Measurements from ENCODE around the gene B3GALT5. TPM values are rescaled to one million over a fixed set of nuclear protein-coding genes. Genes with fewer than 3 reads are reported as not detected.

Gene B3GALT5
- polyA plus RNA-seq, 3 donors, result not detected

GRCh38 chr21:39567180-39567972 is 45.4 kb upstream of the B3GALT5 start:
- Histone ChIP-seq H3K79me2 (ENCODE audit: insufficient read depth, low read length) (no peaks in the 10 kb centered on the region), H3K4me3 (replicated peaks in 1 of 3; ENCODE audit: low read depth in 2 of 3, low read length in 3 of 3) (no peak overlapping the region), H3K9ac (ENCODE audit: insufficient read depth, low read length, poor library complexity, severe bottlenecking) (no peak overlapping the region), H3K4me2 (replicated peaks; ENCODE audit: extremely low read depth, low read length, poor library complexity, severe bottlenecking) (no peak overlapping the region), H3K9me3 (replicated peaks in 1 of 2; ENCODE audit: control insufficient read depth in 1 of 2, insufficient read depth in 1 of 2, low read length in 2 of 2) (no peaks in the 10 kb centered on the region), H3K4me1 (ENCODE audit: control insufficient read depth in 1 of 2, insufficient read depth in 2 of 2, low read length in 2 of 2) (no peaks in the 10 kb centered on the region), H3K27me3 (ENCODE audit: control insufficient read depth in 2 of 2, insufficient read depth in 2 of 2, low read length in 2 of 2) (no peaks in the 10 kb centered on the region), H4K20me1 (ENCODE audit: insufficient read depth, low read length) (no peaks in the 10 kb centered on the region), H3K27ac (ENCODE audit: low read depth in 1 of 2, low read length in 2 of 2) (no peak overlapping the region), H3K36me3 (replicated peaks in 1 of 2; ENCODE audit: control insufficient read depth in 1 of 2, insufficient read depth in 2 of 2, low read length in 2 of 2) (no peaks in the 10 kb centered on the region), H2AFZ (ENCODE audit: insufficient read depth, low read depth, low read length, poor library complexity, severe bottlenecking) (no peak overlapping the region)
- no peaks in the 10 kb centered on the region for H3K36me3 Mint-ChIP-seq
- H3K4me3 Mint-ChIP-seq, result no peak overlapping the region
- H3K27me3 Mint-ChIP-seq (ENCODE audit: low read depth in 3 of 3), result peaks cover 3 to 6% (median 4%) of the 10 kb centered on the region in 3 donors
- H3K9me3 Mint-ChIP-seq, result peaks cover 0 to under 1% (median 0%) of the 10 kb centered on the region in 7 donors
- 94% methylated on average over 17 of the region's 18 CpGs for WGBS (ENCODE audit: insufficient coverage)
- no peak overlapping the region for H3K27ac Mint-ChIP-seq
- TF ChIP-seq CTCF (IDR thresholded peaks at IDR 0.05), result no peak
- intact Hi-C loops (cut with micrococcal nuclease), result no loop called here
- H3K4me1 Mint-ChIP-seq, result no peaks in the 10 kb centered on the region
- DNase-seq, result no peak

- no peak for DNase-seq
- no peak overlapping the region for H3K27ac Mint-ChIP-seq
- Histone ChIP-seq H3K79me2 (ENCODE audit: insufficient read depth, low read length) (no peaks in the 10 kb centered on the region), H3K4me2 (replicated peaks; ENCODE audit: extremely low read depth, low read length, poor library complexity, severe bottlenecking) (no peak overlapping the region), H3K4me3 (replicated peaks in 1 of 3; ENCODE audit: low read depth in 2 of 3, low read length in 3 of 3) (no peak overlapping the region), H3K9ac (ENCODE audit: insufficient read depth, low read length, poor library complexity, severe bottlenecking) (no peak overlapping the region), H3K27ac (ENCODE audit: low read depth in 1 of 2, low read length in 2 of 2) (no peak overlapping the region), H3K4me1 (ENCODE audit: control insufficient read depth in 1 of 2, insufficient read depth in 2 of 2, low read length in 2 of 2) (no peaks in the 10 kb centered on the region), H3K36me3 (replicated peaks in 1 of 2; ENCODE audit: control insufficient read depth in 1 of 2, insufficient read depth in 2 of 2, low read length in 2 of 2) (no peaks in the 10 kb centered on the region), H3K27me3 (ENCODE audit: control insufficient read depth in 2 of 2, insufficient read depth in 2 of 2, low read length in 2 of 2) (no peaks in the 10 kb centered on the region), H2AFZ (ENCODE audit: insufficient read depth, low read depth, low read length, poor library complexity, severe bottlenecking) (no peak overlapping the region), H3K9me3 (replicated peaks in 1 of 2; ENCODE audit: control insufficient read depth in 1 of 2, insufficient read depth in 1 of 2, low read length in 2 of 2) (no peaks in the 10 kb centered on the region), H4K20me1 (ENCODE audit: insufficient read depth, low read length) (no peaks in the 10 kb centered on the region)
- intact Hi-C loops (cut with micrococcal nuclease), result no loop called here
- peaks cover 0 to 3% (median 0%) of the 10 kb centered on the region in 7 donors for H3K9me3 Mint-ChIP-seq
- H3K27me3 Mint-ChIP-seq (ENCODE audit: low read depth in 3 of 3), result peaks cover 3 to 6% (median 4%) of the 10 kb centered on the region in 3 donors
- no peaks in the 10 kb centered on the region for H3K36me3 Mint-ChIP-seq
- H3K4me3 Mint-ChIP-seq, result no peak overlapping the region
- 70% methylated on average over 8 of the region's 8 CpGs for WGBS (ENCODE audit: insufficient coverage)
- no peak for TF ChIP-seq CTCF (IDR thresholded peaks at IDR 0.05)
- no peaks in the 10 kb centered on the region for H3K4me1 Mint-ChIP-seq
Observed at GRCh38 chr21:39568361-39568760, 44.4 kb upstream of the B3GALT5 start.
